B cell (primary cell): ENCODE data around the gene TMC5.

Source experiments
- EZH2 ChIP-seq: IDR thresholded peaks from 2 replicates; pipeline ENCODE4 v1.6.1; 2012; ENCODE audit warnings: borderline replicate concordance, low read depth, mild to moderate bottlenecking, moderate library complexity, low read length; ENCODE audit not compliant: insufficient read depth, poor library complexity, severe bottlenecking
- TF ChIP-seq, protein P1 (sequence below): fragments of 200-600 bp; IDR thresholded peaks from one replicate; pipeline ENCODE4 v1.8.0; 2022; ENCODE audit warnings: antibody characterized with exemption, mild to moderate bottlenecking

DNA sequence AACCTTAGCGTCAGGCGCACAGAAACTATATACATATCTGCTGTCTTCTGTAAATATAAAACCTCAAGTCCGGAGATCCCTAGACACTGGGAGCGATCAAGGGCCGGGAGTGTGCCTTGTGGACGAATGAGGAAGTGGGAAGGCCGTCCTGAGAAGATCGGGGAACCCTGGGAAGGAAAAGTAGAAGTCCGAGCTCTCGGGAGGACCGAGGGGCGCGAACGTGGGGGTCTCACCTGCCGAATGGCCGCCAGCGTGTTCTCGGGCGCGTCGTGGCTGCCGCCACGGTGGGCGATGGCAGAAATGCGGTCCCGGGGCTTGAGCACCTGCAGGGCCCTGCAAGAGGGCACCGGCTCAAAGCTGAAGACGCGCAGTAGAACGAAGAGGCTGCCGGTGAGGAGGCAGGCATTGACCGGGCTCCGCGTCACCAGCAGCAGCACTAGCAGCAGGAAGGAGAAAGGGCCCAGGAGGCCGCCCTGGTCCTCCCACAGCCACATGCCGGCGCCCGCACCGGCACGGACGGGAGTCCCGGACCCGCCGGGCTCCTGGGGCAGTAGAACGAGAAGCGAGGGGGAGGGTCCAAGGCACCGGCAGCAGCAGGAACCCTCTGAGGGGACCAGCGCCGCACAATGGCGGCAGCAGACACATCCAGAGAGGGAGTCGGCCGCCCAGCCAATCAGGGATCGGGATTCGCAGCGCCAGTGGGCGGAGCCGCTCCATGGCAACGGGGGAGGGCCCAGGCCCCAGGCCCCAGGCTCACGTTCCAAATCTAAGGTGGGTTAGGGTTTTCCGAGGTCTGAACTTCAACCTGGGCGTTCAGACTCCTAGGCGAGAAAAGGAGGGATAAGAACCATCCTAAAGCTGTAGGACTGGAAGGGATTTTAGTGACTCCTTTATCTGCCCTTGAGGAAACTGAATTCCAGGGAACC lies 104.1 kb downstream of the TMC5 start, which contains the start of gene GDE1:
- TF ChIP-seq, protein P1, sequence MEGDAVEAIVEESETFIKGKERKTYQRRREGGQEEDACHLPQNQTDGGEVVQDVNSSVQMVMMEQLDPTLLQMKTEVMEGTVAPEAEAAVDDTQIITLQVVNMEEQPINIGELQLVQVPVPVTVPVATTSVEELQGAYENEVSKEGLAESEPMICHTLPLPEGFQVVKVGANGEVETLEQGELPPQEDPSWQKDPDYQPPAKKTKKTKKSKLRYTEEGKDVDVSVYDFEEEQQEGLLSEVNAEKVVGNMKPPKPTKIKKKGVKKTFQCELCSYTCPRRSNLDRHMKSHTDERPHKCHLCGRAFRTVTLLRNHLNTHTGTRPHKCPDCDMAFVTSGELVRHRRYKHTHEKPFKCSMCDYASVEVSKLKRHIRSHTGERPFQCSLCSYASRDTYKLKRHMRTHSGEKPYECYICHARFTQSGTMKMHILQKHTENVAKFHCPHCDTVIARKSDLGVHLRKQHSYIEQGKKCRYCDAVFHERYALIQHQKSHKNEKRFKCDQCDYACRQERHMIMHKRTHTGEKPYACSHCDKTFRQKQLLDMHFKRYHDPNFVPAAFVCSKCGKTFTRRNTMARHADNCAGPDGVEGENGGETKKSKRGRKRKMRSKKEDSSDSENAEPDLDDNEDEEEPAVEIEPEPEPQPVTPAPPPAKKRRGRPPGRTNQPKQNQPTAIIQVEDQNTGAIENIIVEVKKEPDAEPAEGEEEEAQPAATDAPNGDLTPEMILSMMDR, result peak; percentile 21
- TF ChIP-seq EZH2, result no peak
